ENCODE results near the gene MATN4.

- TF ChIP-seq CTCF (IDR thresholded peaks at IDR 0.05) (no peak), NFATC4 (CRISPR knock-in tag; IDR thresholded peaks at IDR 0.05) (no peak), ETV6 (CRISPR knock-in tag; IDR thresholded peaks at IDR 0.05) (no peak), E2F5 (CRISPR knock-in tag; IDR thresholded peaks at IDR 0.05) (no peak), ATF1 (CRISPR knock-in tag; IDR thresholded peaks at IDR 0.05) (no peak)
These were observed 15.8 kb downstream of the MATN4 start for GRCh38 chr20:45292343-45292742.

All from WTC11 (cell line).